NCI-H1092 (cell line): Measurements from ENCODE around the gene SH3RF1.

ENCODE experiments used
- DNase-seq: peaks from one replicate; lab custom pipeline; 2025; lab: John Stamatoyannopoulos, UW

Gene SH3RF1

DNA sequence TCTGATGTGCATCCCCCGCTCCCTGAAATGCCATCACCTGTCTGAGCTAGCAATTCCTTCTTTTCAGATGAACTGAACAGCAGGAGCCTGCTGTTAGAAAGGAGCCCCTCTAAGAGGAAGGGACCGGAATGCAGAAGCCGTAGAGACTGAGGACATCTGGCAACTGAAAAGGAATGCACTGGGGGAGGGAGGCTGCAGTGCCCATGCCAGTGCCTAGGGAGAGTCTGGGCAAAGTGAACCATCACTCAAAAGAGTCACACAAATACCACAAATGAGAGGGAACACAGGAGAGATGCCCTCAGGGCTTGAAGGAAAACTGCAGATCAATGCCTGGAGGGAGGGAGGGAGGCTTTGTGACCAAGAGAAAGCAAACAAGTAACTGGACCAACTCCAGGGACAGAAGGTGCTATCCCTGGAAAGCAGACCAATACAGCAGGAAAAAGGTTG lies 166.8 kb downstream of the SH3RF1 start:
- DNase-seq: peak; percentile 60

DNA sequence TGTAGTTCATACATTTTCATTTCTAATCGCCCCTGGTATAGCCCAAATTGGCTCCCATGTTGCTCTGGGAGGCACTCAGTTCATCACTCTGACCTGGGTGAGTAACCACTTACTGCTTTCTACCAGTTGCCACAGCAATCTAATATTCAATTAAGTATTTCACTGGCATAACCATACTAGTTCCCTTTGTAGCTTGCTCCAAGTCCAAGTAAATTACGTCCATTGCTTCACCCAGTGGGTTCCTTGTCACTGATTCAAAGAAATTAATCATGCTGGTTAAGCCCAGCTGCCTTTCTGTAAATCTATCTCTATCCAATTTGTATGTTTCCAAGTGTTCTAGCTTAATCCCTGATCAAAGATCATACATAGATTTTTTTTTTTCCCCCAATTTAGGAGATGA lies 168.7 kb downstream of the SH3RF1 start:
- DNase-seq: no peak

DNA sequence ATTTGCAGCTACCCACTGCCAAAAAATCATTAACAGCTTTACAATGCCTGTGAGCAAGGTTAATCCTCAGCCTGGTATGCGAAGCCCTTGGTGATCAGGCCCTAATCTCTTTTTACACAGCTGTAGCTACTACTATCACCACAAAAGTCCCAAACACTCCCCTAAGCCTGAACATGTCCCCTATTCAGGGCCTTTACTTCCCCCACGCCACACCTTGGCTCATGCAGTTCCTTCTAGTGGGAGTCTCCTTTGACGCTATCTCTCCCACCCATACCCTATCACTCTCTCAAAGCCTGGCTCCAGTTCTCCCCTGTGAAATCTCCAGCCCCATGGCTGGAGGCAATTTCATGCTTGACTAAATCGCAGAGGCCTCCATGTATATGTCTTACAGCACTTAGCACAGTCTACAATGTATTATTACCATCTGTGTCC lies 170.1 kb downstream of the SH3RF1 start:
- DNase-seq: no peak

DNA sequence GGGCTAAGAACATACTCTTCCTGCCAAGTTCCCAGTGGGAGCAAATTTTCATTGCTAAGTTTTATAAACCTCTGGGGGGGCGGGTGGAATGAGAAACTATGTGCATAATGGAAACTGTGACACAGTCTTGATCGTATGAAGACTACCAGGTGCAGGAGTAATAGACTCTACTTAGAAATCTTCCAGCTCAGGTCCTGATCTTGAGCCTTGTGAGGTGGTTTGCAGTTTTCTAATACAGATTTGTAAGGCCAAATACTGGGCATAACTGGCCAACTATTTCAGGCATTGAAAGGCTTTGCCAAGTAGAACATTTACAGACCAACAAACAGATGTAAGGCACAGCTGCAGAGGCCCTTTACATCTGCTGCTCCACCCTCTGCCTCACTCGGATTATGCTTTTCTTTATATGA lies 171.0 kb downstream of the SH3RF1 start:
- DNase-seq: no peak

DNA sequence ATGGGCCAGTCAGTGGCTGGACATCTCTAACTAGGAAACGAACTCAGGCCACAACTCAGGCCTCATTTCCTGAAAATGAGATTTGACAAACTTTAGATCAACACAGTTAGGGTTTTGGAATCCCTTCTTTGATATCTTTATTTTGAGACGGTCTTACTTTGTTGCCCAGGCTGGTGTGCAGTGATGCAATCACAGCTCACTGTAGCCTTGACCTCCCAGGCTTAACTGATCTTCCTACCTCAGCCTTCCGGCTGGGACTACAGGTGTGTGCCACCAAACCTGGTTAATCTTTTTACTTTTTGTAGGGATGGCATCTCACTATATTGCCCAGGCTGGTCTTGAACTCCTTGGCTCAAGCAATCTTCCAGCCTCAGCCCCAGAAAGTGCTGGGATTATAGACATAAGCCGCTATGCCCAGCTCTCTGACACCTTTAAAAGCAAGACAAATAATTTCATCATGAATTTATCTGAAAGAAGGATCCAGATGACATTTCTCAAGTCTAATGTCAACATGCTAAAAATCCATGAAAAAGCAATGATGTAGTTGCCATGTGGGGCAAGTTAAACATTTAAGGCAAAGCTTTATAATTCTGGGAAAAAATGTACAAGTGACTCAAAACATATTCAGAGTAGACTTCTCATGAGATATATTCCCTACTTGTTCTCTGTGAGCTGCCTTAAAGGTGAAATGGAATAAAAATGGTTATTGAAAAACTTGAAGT lies 171.6 kb downstream of the SH3RF1 start:
- no peak for DNase-seq

DNA sequence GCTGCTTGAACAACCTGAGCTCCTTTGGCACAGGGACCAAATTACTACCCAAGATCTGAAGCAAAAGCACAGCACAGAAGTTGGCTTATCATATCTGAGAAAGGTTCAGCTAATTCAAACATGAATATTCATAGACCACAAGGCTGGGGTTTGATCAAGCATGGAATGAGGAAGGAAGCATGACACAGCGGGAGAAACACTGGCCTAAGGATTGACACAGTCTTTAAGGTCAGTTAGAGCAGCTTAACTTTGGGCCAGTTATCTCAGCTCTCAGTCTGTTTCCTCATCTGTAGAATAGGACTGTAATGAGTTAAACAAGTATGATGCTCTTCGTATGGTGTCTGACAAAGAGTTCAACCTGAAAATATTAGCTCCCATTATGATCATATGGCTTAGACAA lies 172.2 kb downstream of the SH3RF1 start:
- DNase-seq: no peak

DNA sequence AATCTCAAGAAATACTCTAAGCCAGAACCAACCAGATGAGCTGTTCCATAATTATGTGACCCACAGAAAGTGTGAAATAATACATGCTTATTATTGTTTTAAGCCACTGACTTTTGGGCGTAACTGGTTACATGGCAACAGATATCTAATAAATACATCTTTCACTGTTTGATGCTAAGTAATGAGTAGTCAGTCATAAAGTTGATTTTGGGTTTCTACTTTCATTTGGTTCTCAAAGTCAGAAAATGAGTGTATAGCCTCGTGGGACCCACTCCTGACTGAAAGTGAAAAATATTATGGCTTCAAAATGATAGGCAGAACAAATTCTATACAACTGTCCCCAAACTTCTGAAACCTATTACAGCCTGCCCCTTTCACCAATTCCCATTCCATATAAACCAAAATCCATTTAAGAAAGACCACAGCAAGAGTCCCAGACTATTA lies 172.7 kb downstream of the SH3RF1 start:
- DNase-seq: no peak

DNA sequence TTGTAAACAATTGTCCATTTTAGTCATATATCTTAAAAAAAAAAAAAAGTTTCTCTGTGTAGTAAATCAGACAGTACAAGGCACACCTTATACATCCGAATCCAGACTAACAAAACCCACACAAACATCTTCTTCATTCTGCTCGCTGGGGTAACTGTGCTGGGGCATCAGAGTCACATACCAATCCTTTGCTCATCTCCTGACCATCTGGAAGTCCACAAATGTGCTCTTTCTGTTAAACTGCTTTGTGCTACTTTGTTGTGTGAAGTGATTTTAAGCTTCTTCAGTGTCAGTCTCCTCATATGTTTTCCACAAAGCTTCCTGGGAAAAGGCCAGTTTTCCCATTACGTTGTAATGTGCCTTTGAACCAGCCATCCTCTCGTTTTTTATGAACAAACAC lies 174.5 kb downstream of the SH3RF1 start:
- no peak for DNase-seq

DNA sequence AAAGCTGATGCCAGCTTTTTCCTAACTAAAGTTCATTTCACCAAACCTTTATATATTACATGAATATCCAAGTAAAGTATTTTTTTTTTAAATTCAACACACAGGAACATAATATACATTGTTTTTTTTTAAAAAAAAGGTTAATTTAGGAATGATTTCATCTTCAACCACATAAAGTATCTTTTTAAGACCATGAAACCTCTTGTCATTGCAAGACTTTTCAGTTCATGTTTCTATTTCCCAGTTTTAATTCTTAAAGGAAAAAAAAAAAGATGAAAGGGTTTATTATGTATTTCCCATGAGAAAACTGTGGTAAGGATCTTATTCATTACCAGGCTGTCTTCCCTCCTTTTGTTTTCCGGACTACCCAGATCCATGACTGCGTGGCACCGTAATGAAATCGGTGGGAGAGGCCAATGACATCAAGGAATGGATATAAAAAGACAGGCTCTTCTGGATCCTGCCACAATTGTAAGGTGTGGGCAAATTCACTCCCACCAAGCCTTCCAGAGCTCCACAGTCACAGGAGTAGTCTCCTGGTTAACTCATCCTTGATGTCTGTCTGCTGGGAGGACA lies 176.0 kb downstream of the SH3RF1 start:
- no peak for DNase-seq

DNA sequence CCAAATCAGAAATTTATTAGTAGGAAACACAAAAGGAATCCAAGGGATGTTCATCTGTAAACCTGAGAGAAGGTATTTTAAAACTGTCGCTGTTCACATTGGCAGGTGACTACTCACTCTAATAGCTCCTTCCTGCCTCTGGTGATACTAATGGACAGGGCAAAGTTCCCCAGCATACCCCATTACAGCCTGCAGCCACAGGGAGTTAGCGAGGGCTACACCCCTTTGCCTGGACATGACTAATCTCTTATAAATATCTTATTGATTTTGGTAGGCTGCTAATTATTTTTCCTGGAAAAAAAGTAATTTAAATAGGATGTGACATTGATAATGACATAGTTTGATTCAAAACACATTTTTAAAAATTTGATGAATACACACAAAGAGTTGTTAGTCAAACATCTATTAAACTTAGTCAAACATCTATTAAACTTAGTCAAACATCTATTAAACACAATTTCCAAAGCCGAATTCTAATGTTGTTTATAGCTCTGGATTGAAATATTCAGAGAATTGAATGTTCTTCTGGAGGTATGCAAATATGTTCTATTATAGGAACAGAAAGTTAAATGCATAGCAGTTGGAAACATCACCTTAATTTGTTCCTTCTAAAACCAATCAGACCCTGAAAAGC lies 177.8 kb downstream of the SH3RF1 start:
- no peak for DNase-seq

DNA sequence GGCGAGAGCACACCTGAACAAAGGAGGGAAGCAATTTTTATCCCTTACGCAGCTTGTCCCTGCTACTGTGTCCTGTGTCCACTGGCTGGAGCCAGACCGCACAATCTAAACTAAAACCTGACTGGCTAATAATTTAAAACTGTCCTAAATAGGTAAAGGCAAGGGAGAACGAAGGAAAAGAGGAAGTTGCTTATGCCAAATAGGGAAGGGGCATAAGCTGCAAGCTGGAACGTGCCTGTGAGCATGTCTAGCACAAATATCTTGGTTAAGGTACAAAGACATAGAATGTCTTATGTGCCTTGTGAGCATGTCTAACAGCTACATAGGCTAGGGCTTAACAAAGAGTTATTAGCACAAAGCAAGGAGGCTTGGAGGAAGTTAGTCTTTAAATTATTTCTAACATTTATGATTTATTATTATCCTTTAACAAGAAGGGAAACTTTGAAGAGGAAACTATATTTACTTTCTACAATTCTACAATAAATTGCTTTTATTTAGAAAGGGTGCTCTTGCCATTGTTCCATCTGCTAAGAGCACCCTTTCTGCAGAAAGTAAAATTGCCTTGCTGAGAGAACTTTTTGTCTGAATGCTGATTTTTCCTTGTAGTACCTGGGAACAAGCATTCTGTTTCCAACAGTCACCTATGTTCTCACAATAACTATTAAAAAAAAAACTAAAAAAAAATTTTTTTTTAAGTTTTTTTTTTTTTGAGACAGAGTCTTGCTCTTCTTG lies 180.1 kb downstream of the SH3RF1 start:
- no peak for DNase-seq

DNA sequence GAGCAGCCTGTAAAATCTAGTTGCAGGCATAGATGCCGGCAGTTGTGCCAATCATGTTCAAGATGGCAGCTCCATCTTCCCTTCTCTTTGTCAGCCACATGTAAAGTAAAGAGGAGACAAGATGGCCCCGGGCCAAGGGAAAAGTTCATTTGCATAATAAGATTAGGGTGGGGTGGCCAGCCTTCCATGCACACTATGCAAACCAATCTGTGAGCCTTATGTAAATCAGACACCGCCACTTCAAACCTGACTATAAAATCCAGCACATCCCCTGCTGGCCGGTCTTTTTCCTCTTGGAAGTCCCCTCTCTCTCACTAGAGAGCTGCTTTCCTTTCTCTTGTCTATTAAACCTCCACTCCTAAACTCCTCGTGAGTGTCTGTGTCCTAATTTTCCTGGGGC lies 181.8 kb downstream of the SH3RF1 start:
- DNase-seq: no peak

DNA sequence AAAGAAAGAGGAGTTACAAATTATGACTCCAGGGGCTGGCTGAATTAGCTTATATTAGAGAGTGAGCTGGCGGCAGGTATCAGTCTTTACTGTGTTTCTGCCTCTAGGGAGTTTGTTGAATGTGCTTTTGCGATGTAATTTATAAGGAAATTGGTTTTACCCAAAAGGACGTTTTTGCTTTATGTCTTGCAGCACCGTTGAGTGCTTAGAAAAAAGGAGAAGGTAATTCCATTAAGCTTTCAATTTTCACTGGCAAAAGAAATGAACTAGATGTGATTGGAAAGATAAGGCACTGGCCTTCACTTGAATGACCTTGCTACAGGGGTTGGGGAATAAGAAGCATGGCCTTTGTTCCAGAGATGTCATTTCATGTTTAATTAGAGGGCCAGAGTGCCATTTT lies 185.8 kb downstream of the SH3RF1 start:
- DNase-seq: no peak

DNA sequence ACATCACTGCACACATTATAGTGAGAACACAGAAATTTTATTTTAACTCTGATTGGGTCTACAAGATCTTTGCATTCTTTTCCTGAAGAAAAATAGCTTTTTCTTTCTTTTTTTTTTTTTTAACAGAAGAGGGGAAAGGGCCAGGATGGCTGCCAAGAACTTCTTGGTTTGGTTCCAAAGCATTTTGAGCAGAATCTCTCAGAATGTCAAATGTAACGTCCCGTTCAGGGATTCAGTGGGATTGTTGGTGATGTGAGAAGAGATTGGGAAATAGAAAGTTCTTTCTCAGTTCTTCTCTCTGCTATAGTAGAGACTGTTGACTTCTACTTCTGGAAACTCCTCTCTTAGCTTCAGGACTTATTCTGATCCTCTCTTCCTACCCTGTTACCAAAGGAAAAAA lies 189.8 kb downstream of the SH3RF1 start:
- no peak for DNase-seq

DNA sequence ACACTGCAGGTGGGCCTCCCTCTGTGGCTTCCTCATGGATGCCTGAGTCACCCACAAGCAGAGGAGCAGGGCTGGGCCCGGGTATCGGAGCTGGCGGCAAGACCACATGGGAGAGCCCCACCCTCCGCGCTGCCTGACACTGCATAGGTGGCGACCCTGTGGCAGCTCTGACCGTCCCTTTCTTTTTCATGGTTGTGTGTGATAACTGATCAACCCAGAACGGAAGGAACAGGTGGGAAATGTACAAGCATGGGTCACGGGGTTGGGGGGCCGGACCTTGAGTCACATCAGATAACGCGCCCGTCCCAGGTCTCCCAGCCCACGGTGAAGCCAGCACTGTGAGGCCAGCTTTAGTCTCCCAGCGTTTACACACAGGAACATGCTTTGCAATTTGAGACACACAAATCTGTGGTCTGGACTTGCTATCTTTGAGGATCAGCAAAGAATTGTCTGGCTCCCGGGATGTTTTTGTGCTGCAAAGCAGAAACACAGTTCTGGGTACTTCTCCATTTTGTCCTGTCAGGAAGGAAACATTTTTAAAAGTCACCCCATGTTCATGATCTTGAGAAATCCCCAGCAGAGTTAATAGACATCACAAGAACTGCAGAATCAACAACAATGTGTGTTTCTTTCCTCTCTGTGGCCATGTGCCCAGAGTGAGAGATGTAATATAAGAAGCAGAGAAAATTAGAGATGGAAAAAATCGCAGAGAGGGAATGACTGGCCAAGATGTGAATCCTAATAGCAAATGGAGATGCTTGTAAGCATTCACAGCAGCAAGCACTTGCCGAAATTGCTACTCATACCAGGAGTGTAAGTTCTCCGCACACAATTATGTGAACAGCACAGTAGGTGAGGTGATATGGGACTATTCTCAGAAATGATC lies 190.6 kb downstream of the SH3RF1 start:
- no peak for DNase-seq

DNA sequence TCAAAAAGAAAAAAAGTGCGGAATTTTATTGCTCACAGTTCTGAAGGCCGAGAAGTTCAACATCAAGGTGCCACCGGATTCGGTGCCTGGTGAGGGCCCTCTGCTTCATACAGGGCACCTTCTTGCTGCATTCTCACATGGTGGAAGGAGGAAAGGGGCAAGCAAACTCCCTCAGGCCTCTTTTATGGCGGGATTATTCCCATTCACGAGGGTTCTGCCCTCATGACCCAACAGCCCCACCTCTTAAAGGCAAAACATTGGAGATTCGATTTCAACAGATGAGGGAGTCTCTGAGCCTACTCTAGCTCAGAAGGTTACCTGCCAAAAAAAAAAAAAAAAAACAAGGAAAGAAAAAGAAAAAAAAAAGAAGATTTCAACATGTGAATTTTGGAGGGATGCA lies 196.6 kb downstream of the SH3RF1 start:
- no peak for DNase-seq

DNA sequence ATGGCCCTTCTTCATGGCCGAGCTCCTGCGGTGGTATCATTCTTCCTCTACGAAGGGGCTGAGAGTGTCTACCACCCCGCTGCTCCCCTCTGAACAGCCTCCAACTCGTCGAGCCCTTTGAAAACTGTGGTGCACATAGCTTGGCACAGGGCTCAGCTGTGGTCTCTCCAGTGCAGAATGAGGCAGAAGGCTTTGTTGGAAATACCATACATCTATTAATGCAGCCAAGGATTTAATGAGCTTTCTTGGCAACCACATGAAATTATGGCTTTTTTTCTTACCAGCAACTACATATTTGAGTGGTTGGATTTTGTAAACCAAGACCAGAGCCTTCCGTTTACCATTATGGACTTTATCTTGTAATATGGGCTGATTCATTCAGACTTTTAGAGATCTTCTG lies 199.0 kb downstream of the SH3RF1 start:
- no peak for DNase-seq

DNA sequence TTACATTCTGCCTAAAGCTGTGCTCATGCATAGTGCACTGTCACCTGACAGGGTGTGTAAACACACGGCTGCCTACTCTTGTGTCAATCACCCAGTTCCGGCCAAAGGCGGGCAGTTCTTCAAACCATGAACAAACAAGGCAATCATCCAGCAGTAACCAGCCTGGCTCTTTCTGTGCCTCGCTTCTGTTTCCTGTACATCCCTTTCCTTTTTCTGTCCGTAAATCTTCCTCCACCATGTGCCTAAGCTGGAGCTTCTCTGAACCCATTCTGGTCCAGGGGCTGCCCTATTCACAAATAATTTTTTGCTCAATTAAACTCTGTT lies 199.9 kb downstream of the SH3RF1 start:
- no peak for DNase-seq

DNA sequence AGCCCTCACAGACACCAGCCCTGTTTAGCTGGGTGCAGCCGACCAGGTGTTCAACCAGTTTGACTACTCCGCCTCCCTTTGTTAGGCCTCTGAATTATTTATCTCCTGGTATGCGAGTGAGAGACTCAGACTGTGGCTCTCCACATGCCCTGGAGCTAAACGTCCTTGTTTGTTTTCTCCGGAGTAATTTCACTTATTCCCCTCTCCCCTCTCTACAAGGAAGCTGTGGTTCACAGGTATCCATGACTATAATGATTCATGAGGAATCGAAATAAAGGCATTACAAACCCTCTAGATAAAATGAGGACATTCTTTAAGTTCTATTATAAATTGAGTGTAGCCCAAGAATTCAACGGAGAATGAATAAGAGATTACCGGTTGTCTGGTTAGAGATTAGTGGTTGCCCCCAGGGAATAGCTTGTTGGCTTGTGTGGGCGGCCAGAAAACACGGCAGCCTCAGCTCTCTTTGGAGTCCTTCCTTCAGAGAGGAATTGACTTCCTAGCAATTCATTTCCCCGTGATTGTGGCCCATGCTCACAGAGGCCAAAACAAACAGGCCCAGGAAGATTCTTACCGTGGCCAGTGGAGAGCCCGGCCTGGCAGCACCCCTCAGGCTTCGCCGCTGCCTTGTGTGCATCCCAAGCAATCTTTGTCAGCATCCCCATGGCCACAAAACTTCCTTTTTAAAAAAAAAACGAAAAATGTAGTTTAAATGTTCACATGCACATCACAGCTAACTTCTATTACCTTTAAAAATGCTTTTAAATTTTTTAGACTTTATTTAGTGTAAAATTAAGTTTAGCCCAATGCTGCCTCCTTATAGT lies 200.5 kb downstream of the SH3RF1 start:
- DNase-seq: no peak

DNA sequence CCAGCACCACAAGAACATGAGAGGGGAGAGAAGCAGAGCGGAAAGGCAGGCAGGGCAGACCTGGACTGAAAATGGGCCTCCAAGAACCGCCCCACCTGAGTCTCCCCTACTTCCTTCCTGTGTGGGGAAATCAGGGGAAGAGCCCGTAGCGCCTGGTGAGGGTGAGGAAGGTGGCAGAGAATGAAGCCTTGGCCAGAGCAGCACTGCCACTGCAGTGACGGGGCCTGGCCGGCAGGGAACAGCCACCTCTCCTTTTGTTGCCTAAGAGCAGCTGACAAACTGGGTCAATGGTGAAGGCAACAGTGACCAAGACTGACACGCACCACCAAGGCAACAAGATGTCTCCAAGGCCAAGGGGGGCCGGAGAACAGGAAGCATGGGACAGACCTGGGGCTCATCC lies 202.3 kb downstream of the SH3RF1 start:
- no peak for DNase-seq

DNA sequence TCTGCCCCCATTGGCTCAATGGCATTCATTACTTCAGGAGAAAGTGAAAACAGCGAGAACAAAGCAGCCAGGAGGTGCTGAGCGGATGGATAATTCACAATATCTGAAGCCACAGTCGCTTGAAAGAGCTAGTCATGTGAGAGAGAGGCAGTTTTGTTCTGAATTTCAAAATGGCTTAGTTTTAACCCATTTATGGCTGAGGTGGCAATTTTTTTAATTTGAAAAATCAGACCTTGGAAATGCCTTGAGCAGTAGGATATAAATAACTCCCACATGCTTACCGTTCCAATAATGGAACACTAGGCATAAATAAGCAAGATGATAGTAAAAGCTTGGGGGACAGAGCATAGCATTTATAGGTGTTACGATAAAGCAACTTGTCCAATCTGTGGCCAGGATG lies 203.8 kb downstream of the SH3RF1 start:
- no peak for DNase-seq
